ENCODE measurements around the gene RAB5B. TPM values are rescaled to one million over a fixed set of nuclear protein-coding genes. Genes with fewer than 3 reads are reported as not detected.
"Not testable (repeated sequence)": the region's sequence is repeated elsewhere in the genome, so short reads cannot be mapped to it uniquely, and the experiment has no call there.

RAB5B gene
- total and polyA plus RNA-seq, 4 experiments from 2014 or later, result 67.5 to 112 (median 93.3) TPM

GRCh38 chr12:55979069-55979468, 5.2 kb downstream of the RAB5B start:
- H3K4me3 ChIP-seq (ENCODE audit: low read length in 2 of 2), result no peak overlapping the region
- peaks cover 33% of the 10 kb centered on the region for H3K4me1 ChIP-seq (ENCODE audit: insufficient read depth, low read length)
- peaks cover 20 to 50% of the 10 kb centered on the region in 2 donors for H3K36me3 Mint-ChIP-seq
- no peak overlapping the region for H3K4me3 Mint-ChIP-seq
- ChIA-PET POLR2A (ENCODE audit: partially characterized antibody) (no interaction called here), CTCF (ENCODE audit: partially characterized antibody) (interaction anchor here (1.8 kb wide), 1 partner anchor 16 kb away, joined by 6 read pairs; no protein-coding TSS in a partner anchor)
- no peaks in the 10 kb centered on the region for H3K9me3 ChIP-seq (ENCODE audit: control insufficient read depth in 1 of 2, low read length in 2 of 2)
- DNase-seq, result no peak
- peak overlapping the region in 2 of 7 donors; percentile 41 to 89 for H3K27ac Mint-ChIP-seq
- H3K27ac ChIP-seq (ENCODE audit: low read depth, low read length), result no peak overlapping the region
- intact Hi-C loops (cut with micrococcal nuclease), result no loop called here
- no peaks in the 10 kb centered on the region for H3K27me3 ChIP-seq (ENCODE audit: insufficient read depth, low read length)
- H3K27me3 Mint-ChIP-seq, result no peaks in the 10 kb centered on the region
- peaks cover 13% of the 10 kb centered on the region for H3K36me3 ChIP-seq (ENCODE audit: insufficient read depth, low read length)
- H3K4me1 Mint-ChIP-seq, result peaks cover 27 to 43% (median 32%) of the 10 kb centered on the region in 4 donors
- no peaks in the 10 kb centered on the region for H3K9me3 Mint-ChIP-seq

- H3K4me3 ChIP-seq (ENCODE audit: low read length in 2 of 2); H3K9me3 Mint-ChIP-seq; H3K27me3 Mint-ChIP-seq; intact Hi-C loops (cut with micrococcal nuclease); H3K27me3 ChIP-seq (ENCODE audit: insufficient read depth, low read length); H3K27ac ChIP-seq (ENCODE audit: low read depth, low read length); H3K27ac Mint-ChIP-seq; H3K9me3 ChIP-seq (ENCODE audit: control insufficient read depth in 1 of 2, low read length in 2 of 2); DNase-seq; H3K4me3 Mint-ChIP-seq: not testable (repeated sequence)
- Mint-ChIP-seq H3K36me3 (peaks cover 24 to 63% of the 10 kb centered on the region in 2 donors), H3K4me1 (peaks cover 19 to 33% (median 20%) of the 10 kb centered on the region in 4 donors)
- Histone ChIP-seq H3K36me3 (ENCODE audit: insufficient read depth, low read length) (peaks cover 24% of the 10 kb centered on the region), H3K4me1 (ENCODE audit: insufficient read depth, low read length) (peaks cover 11% of the 10 kb centered on the region)
- POLR2A ChIA-PET (ENCODE audit: partially characterized antibody), result interaction anchor here (0.6 to 1.4 kb wide), 4 partner anchors 14 to 36 kb away, joined by 3 to 4 read pairs (median 3); no protein-coding TSS in a partner anchor
- CTCF ChIA-PET (ENCODE audit: partially characterized antibody), result interaction anchor here (0.7 to 1.7 kb wide), 5 partner anchors 14 to 243 kb away, joined by 3 to 4 read pairs (median 3); no protein-coding TSS in a partner anchor
Measured at GRCh38 chr12:55981882-55982281, 8.0 kb downstream of the RAB5B start.

DNA sequence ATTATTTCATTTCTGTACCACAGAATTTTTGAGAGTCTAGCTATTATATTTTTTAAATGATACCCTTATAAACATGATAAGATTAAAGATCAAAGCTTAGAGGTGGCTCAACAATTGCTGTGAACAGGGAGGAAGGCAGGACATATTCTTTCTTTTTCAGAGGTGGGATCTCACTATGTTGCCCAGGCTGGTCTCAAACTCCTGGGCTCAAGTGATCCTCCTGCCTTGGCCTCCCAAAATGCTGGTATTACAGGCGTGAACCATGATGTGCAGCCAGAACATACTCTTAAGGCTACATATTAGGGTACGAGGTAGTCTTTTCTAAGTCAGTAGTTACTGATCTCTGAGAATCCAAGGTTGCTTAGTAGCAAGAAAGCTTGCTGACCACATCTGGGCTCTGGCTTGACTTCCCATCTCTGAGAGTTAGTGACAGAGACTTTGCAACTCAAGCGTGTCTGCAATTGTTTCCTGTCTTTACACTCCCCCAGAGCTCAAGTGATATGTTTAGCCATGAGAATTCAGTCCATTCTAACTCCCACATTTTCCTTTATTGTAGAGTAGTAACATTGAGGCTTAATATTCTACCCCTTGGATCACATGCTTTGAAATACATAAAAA, 8.6 kb downstream of the RAB5B start:
- DNase-seq, result no peak
- H3K9me3 ChIP-seq (ENCODE audit: control insufficient read depth in 1 of 2, low read length in 2 of 2), result no peaks in the 10 kb centered on the region
- peaks cover 24% of the 10 kb centered on the region for H3K36me3 ChIP-seq (ENCODE audit: insufficient read depth, low read length)
- Mint-ChIP-seq H3K27ac (peak overlapping the region in 3 of 7 donors; percentile 10 to 56 (median 42)), H3K36me3 (peaks cover 24 to 64% of the 10 kb centered on the region in 2 donors), H3K4me3 (no peak overlapping the region), H3K4me1 (peaks cover 15 to 29% (median 18%) of the 10 kb centered on the region in 4 donors), H3K9me3 (no peaks in the 10 kb centered on the region), H3K27me3 (no peaks in the 10 kb centered on the region)
- H3K4me1 ChIP-seq (ENCODE audit: insufficient read depth, low read length), result peaks cover 8% of the 10 kb centered on the region
- POLR2A ChIA-PET (ENCODE audit: partially characterized antibody), result interaction anchor here (0.6 to 4.7 kb wide), 4 partner anchors 8 to 36 kb away, joined by 3 to 25 read pairs (median 4); partner anchors contain the start of gene RAB5B
- H3K27me3 ChIP-seq (ENCODE audit: insufficient read depth, low read length), result no peaks in the 10 kb centered on the region
- CTCF ChIA-PET (ENCODE audit: partially characterized antibody), result interaction anchor here (0.7 to 1.9 kb wide), 6 partner anchors 11 to 244 kb away, joined by 3 to 6 read pairs (median 4); no protein-coding TSS in a partner anchor
- no peak overlapping the region for H3K4me3 ChIP-seq (ENCODE audit: low read length in 2 of 2)
- intact Hi-C loops (cut with micrococcal nuclease), result no loop called here
- no peak overlapping the region for H3K27ac ChIP-seq (ENCODE audit: low read depth, low read length)

- Histone ChIP-seq H3K4me3 (ENCODE audit: low read length in 2 of 2) (no peak overlapping the region), H3K9me3 (ENCODE audit: control insufficient read depth in 1 of 2, low read length in 2 of 2) (no peaks in the 10 kb centered on the region), H3K27me3 (ENCODE audit: insufficient read depth, low read length) (no peaks in the 10 kb centered on the region), H3K4me1 (ENCODE audit: insufficient read depth, low read length) (peaks cover 8% of the 10 kb centered on the region), H3K27ac (ENCODE audit: low read depth, low read length) (no peak overlapping the region), H3K36me3 (ENCODE audit: insufficient read depth, low read length) (peaks cover 26% of the 10 kb centered on the region)
- H3K27ac Mint-ChIP-seq, result peak overlapping the region in 2 of 7 donors; percentile 29 to 41
- ChIA-PET POLR2A (ENCODE audit: partially characterized antibody) (interaction anchor here (4.7 kb wide), 1 partner anchor 9 kb away, joined by 25 read pairs; the partner anchor contains the start of gene RAB5B), CTCF (ENCODE audit: partially characterized antibody) (interaction anchor here (0.7 to 4.5 kb wide), 4 partner anchors 10 to 266 kb away, joined by 3 to 36 read pairs (median 5); partner anchors contain the start of gene SUOX)
- H3K36me3 Mint-ChIP-seq, result peaks cover 24 to 66% of the 10 kb centered on the region in 2 donors
- no peaks in the 10 kb centered on the region for H3K9me3 Mint-ChIP-seq
- intact Hi-C loops (cut with micrococcal nuclease), result no loop called here
- no peak overlapping the region for H3K4me3 Mint-ChIP-seq
- no peak for DNase-seq
- H3K4me1 Mint-ChIP-seq, result peaks cover 8 to 20% (median 15%) of the 10 kb centered on the region in 4 donors
- H3K27me3 Mint-ChIP-seq, result no peaks in the 10 kb centered on the region
Measured at GRCh38 chr12:55983232-55983842, 9.5 kb downstream of the RAB5B start.

DNA sequence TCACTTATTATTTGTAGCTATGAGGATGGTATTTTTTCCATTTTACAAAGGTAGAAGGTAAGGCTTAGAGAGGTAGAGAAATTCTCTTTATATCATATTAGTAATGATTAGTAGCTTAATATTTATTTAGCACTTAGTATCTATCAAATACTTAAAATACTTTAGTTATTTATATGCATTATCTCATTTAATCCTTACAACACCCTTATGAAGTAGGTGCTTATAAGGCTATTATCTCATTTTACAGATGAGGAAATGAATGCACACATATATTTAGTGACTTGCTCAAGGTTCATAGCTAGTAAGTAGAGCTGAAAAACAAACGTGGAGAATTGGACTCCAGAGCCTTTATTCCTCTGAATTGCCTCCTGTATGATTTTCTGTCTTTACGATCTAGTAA, 11.0 kb downstream of the RAB5B start:
- CTCF ChIA-PET (ENCODE audit: partially characterized antibody), result interaction anchor here (1.0 to 4.5 kb wide), 5 partner anchors 12 to 62 kb away, joined by 3 to 36 read pairs (median 6); partner anchors contain the start of gene SUOX
- no peak overlapping the region for H3K4me3 Mint-ChIP-seq
- Histone ChIP-seq H3K27me3 (ENCODE audit: insufficient read depth, low read length) (no peaks in the 10 kb centered on the region), H3K27ac (ENCODE audit: low read depth, low read length) (no peak overlapping the region), H3K36me3 (ENCODE audit: insufficient read depth, low read length) (peaks cover 30% of the 10 kb centered on the region), H3K4me3 (ENCODE audit: low read length in 2 of 2) (no peak overlapping the region), H3K4me1 (ENCODE audit: insufficient read depth, low read length) (peaks cover 4% of the 10 kb centered on the region), H3K9me3 (ENCODE audit: control insufficient read depth in 1 of 2, low read length in 2 of 2) (no peaks in the 10 kb centered on the region)
- POLR2A ChIA-PET (ENCODE audit: partially characterized antibody), result interaction anchor here (0.6 to 4.7 kb wide), 2 partner anchors 11 to 24 kb away, joined by 3 to 25 read pairs; partner anchors contain the start of gene RAB5B
- H3K27ac Mint-ChIP-seq, result peak overlapping the region in 1 of 7 donors; percentile 13
- H3K9me3 Mint-ChIP-seq, result no peaks in the 10 kb centered on the region
- H3K36me3 Mint-ChIP-seq, result peaks cover 25 to 64% of the 10 kb centered on the region in 2 donors
- intact Hi-C loops (cut with micrococcal nuclease), result no loop called here
- no peak for DNase-seq
- no peaks in the 10 kb centered on the region for H3K27me3 Mint-ChIP-seq
- peaks cover 0 to 12% (median 8%) of the 10 kb centered on the region in 4 donors for H3K4me1 Mint-ChIP-seq

DNA sequence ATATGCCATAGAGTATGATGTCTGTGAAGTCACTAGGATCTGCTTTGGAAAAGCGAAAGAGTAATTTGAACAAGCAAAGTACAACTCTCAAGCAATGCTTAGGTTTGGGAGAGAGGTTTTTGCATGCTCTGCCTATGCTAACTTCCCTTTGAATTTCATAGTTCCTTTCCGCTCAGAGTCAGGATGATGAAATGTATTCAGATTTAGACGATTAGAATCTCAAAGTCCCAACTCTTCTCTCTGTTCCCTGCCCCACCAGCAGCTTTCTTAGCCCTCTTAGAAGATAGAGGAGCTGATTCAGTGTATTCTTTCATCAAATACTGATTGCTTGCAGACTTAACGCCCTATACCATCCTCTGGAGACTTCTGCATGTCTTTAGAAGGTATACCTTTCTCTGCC, 11.5 kb downstream of the RAB5B start:
- no peak overlapping the region for H3K4me3 ChIP-seq (ENCODE audit: low read length in 2 of 2)
- Mint-ChIP-seq H3K4me3 (no peak overlapping the region), H3K4me1 (peaks cover 0 to 8% (median 6%) of the 10 kb centered on the region in 4 donors), H3K36me3 (peaks cover 25 to 64% of the 10 kb centered on the region in 2 donors), H3K27ac (peak overlapping the region in 1 of 7 donors; percentile 4), H3K9me3 (no peaks in the 10 kb centered on the region), H3K27me3 (no peaks in the 10 kb centered on the region)
- peaks cover 35% of the 10 kb centered on the region for H3K36me3 ChIP-seq (ENCODE audit: insufficient read depth, low read length)
- DNase-seq, result no peak
- H3K9me3 ChIP-seq (ENCODE audit: control insufficient read depth in 1 of 2, low read length in 2 of 2), result no peaks in the 10 kb centered on the region
- H3K4me1 ChIP-seq (ENCODE audit: insufficient read depth, low read length), result peaks cover 4% of the 10 kb centered on the region
- CTCF ChIA-PET (ENCODE audit: partially characterized antibody), result interaction anchor here (1.0 to 4.5 kb wide), 5 partner anchors 12 to 61 kb away, joined by 3 to 36 read pairs (median 6); partner anchors contain the start of gene SUOX
- intact Hi-C loops (cut with micrococcal nuclease), result no loop called here
- H3K27ac ChIP-seq (ENCODE audit: low read depth, low read length), result no peak overlapping the region
- POLR2A ChIA-PET (ENCODE audit: partially characterized antibody), result interaction anchor here (0.6 to 4.7 kb wide), 2 partner anchors 11 to 24 kb away, joined by 3 to 25 read pairs; partner anchors contain the start of gene RAB5B
- no peaks in the 10 kb centered on the region for H3K27me3 ChIP-seq (ENCODE audit: insufficient read depth, low read length)

GRCh38 chr12:55985976-55986375, 12.1 kb downstream of the RAB5B start:
- H3K9me3 Mint-ChIP-seq, result not testable (repeated sequence)

More at GRCh38 chr12:55985976-55986375, 12.1 kb downstream of the RAB5B start:
- H3K36me3 ChIP-seq (ENCODE audit: insufficient read depth, low read length), result peaks cover 38% of the 10 kb centered on the region
- H3K4me3 ChIP-seq (ENCODE audit: low read length in 2 of 2); H3K27me3 ChIP-seq (ENCODE audit: insufficient read depth, low read length); H3K9me3 ChIP-seq (ENCODE audit: control insufficient read depth in 1 of 2, low read length in 2 of 2); H3K4me3 Mint-ChIP-seq; H3K4me1 ChIP-seq (ENCODE audit: insufficient read depth, low read length); H3K27me3 Mint-ChIP-seq; intact Hi-C loops (cut with micrococcal nuclease); H3K27ac ChIP-seq (ENCODE audit: low read depth, low read length); DNase-seq; H3K4me1 Mint-ChIP-seq: not testable (repeated sequence)
- POLR2A ChIA-PET (ENCODE audit: partially characterized antibody), result interaction anchor here (4.7 kb wide), 1 partner anchor 12 kb away, joined by 25 read pairs; the partner anchor contains the start of gene RAB5B
- CTCF ChIA-PET (ENCODE audit: partially characterized antibody), result interaction anchor here (1.0 to 4.5 kb wide), 5 partner anchors 11 to 61 kb away, joined by 3 to 36 read pairs (median 6); partner anchors contain the start of gene SUOX
- Mint-ChIP-seq H3K36me3 (peaks cover 27 to 64% of the 10 kb centered on the region in 2 donors), H3K27ac (peak overlapping the region in 2 of 7 donors; percentile 32 to 46)

Data from CD4-positive, alpha-beta memory T cell (primary cell).